Fibroblast of gingiva (primary cell): ENCODE results near the gene RPEL1.
"Not testable (repeated sequence)": the region's sequence is repeated elsewhere in the genome, so short reads cannot be mapped to it uniquely, and the experiment has no call there.

ENCODE experiments used
- DNase-seq: peaks from one replicate; pipeline ENCODE4 v3.0.0-alpha.2; 2011; ENCODE audit warnings: low read depth

Gene RPEL1

GRCh38 chr10:103245587-103245986 lies at the start of gene RPEL1:
Gene RPEL1 (plus strand): TSS chr10:103245887. CDS start chr10:103245997, 110 bp downstream.
- not testable (repeated sequence) for DNase-seq

GRCh38 chr10:103196516-103196915 lies 49.2 kb upstream of the RPEL1 start:
- no peak for DNase-seq

- peak; percentile 68 for DNase-seq
Measured at GRCh38 chr10:103197174-103197573, 48.5 kb upstream of the RPEL1 start.

GRCh38 chr10:103197903-103198302 lies 47.8 kb upstream of the RPEL1 start:
- DNase-seq: no peak

GRCh38 chr10:103198648-103199047 lies 47.0 kb upstream of the RPEL1 start:
- no peak for DNase-seq

GRCh38 chr10:103199488-103199887 lies 46.2 kb upstream of the RPEL1 start:
- DNase-seq: no peak

- peak; percentile 35 for DNase-seq
Measured at GRCh38 chr10:103202319-103202718, 43.4 kb upstream of the RPEL1 start.

- no peak for DNase-seq
Measured at GRCh38 chr10:103203466-103203865, 42.2 kb upstream of the RPEL1 start.

GRCh38 chr10:103204353-103205255 lies 41.1 kb upstream of the RPEL1 start:
- peak; percentile 24 for DNase-seq

GRCh38 chr10:103205401-103205800 lies 40.3 kb upstream of the RPEL1 start:
- DNase-seq: not testable (repeated sequence)

- not testable (repeated sequence) for DNase-seq
Measured at GRCh38 chr10:103206715-103207114, 39.0 kb upstream of the RPEL1 start.

- no peak for DNase-seq
Measured at GRCh38 chr10:103207141-103207540, 38.5 kb upstream of the RPEL1 start.

- not testable (repeated sequence) for DNase-seq
Measured at GRCh38 chr10:103207643-103208042, 38.0 kb upstream of the RPEL1 start.

GRCh38 chr10:103210262-103210661 lies 35.4 kb upstream of the RPEL1 start:
- DNase-seq: not testable (repeated sequence)

- DNase-seq: no peak
Measured at GRCh38 chr10:103215601-103216000, 30.1 kb upstream of the RPEL1 start.

GRCh38 chr10:103216362-103216761 lies 29.3 kb upstream of the RPEL1 start:
- DNase-seq: not testable (repeated sequence)

GRCh38 chr10:103224133-103224532 lies 21.6 kb upstream of the RPEL1 start:
- no peak for DNase-seq

- not testable (repeated sequence) for DNase-seq
Measured at GRCh38 chr10:103224721-103225120, 21.0 kb upstream of the RPEL1 start.

- DNase-seq: peak; percentile 20
Measured at GRCh38 chr10:103225939-103226338, 19.7 kb upstream of the RPEL1 start.

- DNase-seq: no peak
Measured at GRCh38 chr10:103227416-103227815, 18.3 kb upstream of the RPEL1 start.

- DNase-seq: peak; percentile 96
Measured at GRCh38 chr10:103231047-103231551, 14.6 kb upstream of the RPEL1 start.

- no peak for DNase-seq
Measured at GRCh38 chr10:103232131-103232673, 13.5 kb upstream of the RPEL1 start.
